Kidney tubule cell (primary cell): ENCODE measurements around the gene RNF215.
A peak's percentile ranks its signal among the peaks of the same experiment; 100 is the strongest.

Experiments
- DNase-seq: peaks from one replicate; pipeline ENCODE4 v3.0.0-alpha.2; 2018; ENCODE audit warnings: low spot score

The RNF215 gene

GRCh38 chr22:30396871-30397655, 9.9 kb upstream of the RNF215 start, which contains the start of gene SEC14L2:
Gene SEC14L2, plus strand, starts transcription at chr22:30397018. Its CDS starts 99 bp downstream, at chr22:30397117.
- peak; percentile 74 for DNase-seq

DNA sequence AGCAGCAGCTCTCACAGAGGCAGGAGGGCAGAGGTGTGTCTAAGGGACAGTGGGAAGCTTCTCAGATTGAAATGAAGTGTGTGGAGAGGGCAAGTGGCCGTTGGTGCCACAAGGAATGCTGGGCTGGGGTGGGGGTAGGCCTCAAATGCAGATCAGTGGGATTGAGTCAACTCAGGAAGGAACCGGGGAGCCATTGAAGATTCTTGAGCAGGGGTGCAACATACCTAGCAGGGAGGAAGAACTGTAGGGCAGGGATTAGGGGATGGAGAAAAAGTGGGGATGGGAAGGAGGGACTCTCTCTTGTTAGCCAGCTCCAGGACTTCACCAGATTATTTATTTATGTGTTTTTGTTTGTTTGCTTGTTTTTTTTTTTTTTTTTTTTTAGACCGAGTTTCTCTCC, 6.7 kb upstream of the RNF215 start:
- no peak for DNase-seq

DNA sequence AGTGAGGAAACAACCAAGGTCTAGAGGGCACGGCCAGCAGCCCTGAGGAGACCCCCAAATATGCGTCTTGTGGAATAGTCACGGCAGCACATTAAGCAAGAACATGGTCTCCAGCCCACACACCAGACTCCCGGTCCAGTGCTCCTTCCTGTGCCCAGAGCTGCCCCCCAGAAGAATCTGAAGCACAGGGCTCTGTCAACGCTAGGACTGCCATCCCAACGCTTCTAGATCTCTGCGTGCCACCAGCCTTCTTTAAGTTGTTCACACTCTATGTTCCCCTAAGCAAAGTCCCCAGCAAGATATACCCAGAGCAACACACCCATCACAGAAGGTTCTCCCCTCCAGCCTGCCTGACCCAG, 6.1 kb upstream of the RNF215 start:
- DNase-seq, result no peak

GRCh38 chr22:30392661-30393321, 5.6 kb upstream of the RNF215 start:
- peak; percentile 39 for DNase-seq

- DNase-seq, result peak; percentile 81
Measured at GRCh38 chr22:30390974-30391691, 3.9 kb upstream of the RNF215 start.

DNA sequence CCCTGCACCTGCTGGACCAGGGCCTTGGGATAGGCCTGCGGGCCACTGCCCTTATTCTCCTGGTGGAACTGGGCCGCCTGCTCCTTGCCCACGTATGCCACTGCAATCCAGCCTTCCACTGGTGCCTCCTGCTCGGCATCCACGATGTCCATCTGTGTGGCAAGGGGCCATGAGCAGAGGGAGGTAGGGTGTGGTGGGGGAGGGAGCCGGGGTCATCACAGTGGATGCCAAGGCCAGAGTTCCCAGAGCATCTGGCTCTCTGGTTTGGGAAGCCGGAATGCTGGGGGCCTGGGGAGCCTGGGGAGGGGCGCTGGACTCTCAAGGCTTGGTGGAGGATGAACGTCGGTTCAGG, 627 bp downstream of the RNF215 start:
- no peak for DNase-seq

GRCh38 chr22:30385942-30386341, 1.3 kb downstream of the RNF215 start:
- no peak for DNase-seq

DNA sequence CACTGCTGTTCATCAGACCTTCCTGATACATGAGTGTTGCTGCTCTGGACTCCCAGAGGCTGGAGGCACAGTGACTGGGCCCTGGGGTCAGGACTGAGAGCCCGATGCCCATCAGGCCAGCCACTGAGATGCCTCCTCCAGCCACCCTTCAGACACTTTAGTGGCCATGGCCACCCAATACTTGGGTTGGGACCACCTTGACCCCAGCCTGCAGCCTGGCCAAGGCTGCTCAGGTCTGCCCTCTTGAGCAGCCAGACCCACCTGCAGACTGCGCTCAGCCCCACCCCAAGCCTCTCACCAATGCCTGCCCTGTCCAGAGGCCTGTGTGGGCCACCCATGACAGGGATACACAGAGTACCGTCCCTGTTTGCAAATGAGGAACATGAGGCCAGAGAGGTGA, 4.2 kb downstream of the RNF215 start:
- no peak for DNase-seq

GRCh38 chr22:30382340-30382739, 4.9 kb downstream of the RNF215 start:
- DNase-seq, result no peak

- no peak for DNase-seq
Measured at GRCh38 chr22:30381264-30381663, 5.9 kb downstream of the RNF215 start.

GRCh38 chr22:30380011-30380410, 7.2 kb downstream of the RNF215 start:
- DNase-seq, result no peak

DNA sequence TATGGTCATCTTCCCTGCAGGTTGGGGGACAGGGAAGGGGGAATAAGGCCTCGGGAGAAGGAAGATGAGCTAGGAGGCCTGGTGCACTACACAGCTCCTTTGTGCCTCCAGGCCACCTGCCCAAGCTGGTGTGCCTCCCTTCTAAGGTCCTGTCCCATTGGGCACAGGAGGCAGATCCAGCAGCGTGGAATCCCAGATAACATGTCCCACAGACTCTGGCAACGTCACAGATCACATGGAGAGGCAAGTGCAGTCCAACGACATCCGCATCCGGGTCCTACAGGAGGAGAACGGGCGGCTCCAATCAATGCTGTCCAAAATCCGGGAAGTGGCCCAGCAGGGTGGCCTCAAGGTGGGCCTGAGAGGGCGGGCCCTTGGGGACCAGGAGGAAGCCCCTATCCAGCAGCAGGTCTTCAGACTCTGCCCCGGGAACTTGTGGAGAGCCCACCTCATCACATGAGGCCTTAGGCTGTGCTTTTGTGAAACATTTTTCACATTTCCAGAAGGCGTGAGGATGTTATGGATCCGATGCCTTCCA, 11.8 kb downstream of the RNF215 start:
- no peak for DNase-seq

- no peak for DNase-seq
Measured at GRCh38 chr22:30373331-30374325, 13.6 kb downstream of the RNF215 start.

DNA sequence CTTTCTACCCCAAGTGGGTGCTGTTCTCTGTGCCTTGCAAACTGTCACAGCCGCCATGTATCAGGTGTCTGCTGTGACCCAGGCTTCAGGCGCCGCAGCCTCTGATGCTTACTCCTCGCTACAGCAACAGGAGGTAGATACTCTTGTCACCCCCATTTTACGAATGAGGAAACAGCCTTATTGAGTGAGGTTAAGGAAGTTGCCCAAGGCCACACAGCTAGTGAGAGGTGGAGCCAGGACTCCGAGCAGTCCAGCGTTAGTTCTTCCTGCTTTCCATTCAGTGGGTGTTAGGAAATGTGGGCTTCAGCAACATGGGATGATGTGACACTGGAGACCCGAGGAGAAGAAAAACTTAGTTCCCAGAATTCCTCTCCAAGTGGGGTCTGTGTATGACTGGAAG, 14.3 kb downstream of the RNF215 start:
- DNase-seq, result no peak

- no peak for DNase-seq
Measured at GRCh38 chr22:30371981-30372380, 15.2 kb downstream of the RNF215 start.

- no peak for DNase-seq
Measured at GRCh38 chr22:30371321-30371720, 15.9 kb downstream of the RNF215 start.

DNA sequence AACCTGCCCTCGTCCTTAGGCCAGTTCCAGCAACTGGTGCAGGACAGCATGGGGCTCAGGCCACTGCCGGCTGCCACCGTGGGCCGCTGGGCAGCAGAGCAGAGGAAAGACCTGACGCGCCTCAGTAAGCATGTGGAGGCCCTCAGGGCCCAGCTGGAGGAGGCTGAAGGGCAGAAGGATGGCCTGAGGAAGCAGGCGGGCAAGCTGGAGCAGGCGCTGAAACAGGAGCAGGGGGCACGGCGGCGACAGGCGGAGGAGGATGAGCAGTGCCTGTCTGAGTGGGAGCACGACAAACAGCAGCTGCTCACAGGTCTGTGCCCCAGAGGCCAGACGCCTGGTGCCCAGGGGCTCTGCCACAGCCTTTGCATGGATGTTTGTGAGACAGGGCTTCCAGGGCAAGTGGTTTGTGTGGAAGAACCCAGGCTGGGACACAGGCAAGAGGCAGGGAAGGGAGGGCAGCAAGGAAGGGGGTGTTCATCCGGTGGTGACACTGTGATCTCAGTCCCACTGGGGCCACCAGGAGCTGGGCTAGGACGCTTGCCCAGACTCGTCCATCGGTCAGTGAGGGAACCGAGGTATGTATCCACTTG, 16.5 kb downstream of the RNF215 start:
- DNase-seq, result no peak

DNA sequence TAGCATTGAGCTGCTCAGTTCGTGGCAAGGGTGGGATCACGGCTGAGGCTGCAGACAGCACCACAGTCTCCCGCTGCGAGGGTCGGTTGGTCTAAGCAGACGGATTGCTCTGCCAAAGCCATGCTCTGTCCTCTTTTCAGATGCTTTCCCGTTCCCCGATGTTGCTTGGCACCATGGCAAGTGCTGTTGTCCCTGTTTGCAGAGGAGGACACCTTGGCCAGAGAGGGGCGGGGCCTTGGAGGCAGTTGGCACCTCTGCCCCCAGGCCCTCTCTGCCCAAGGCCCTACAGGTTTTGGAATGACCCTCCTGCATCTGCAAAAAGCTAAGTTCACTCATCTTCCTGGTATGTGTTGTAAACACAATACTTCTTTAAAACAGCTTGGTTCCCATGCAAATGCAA, 18.8 kb downstream of the RNF215 start:
- DNase-seq, result no peak

GRCh38 chr22:30365891-30366290, 21.3 kb downstream of the RNF215 start:
- DNase-seq, result no peak

GRCh38 chr22:30362651-30363281, 24.4 kb downstream of the RNF215 start:
- peak; percentile 49 for DNase-seq
